CD14-positive monocyte (primary cell): Measurements from ENCODE around the gene ZFP36L2. TPM values are rescaled to one million over a fixed set of nuclear protein-coding genes. Genes with fewer than 3 reads are reported as not detected.

Experiments
- DNase-seq, 3 donors: peaks; one replicate each; pipeline ENCODE4 v3.0.0-alpha.2; 2011 to 2022
- H2AFZ ChIP-seq: 2 replicates; pipeline ENCODE4 v1.6.0; 2012; ENCODE audit warnings: mild to moderate bottlenecking, low read depth, low read length, inconsistent platforms; ENCODE audit not compliant: insufficient read depth, poor library complexity, severe bottlenecking
- H3K27ac ChIP-seq, 2 donors: 1 replicate in 1 of 2; 2 replicates in 1 of 2; pipeline ENCODE4 v1.5.1; 2012 to 2013; ENCODE audit warnings: low read length in 2 of 2, control low read depth in 1 of 2, inconsistent platforms in 1 of 2, low read depth in 1 of 2, mild to moderate bottlenecking in 1 of 2
- H3K27me3 ChIP-seq, 2 donors: one replicate each; pipeline versions ENCODE4 v1.6.0 to v1.6.1; 2011 to 2013; ENCODE audit warnings: low read length in 2 of 2; ENCODE audit not compliant: control insufficient read depth in 2 of 2, insufficient read depth in 2 of 2
- H3K36me3 ChIP-seq, 2 donors: replicated peaks in 1 of 2; 1 replicate in 1 of 2; 2 replicates in 1 of 2; pipeline versions ENCODE4 v1.5.1 to v1.6.1; 2012 to 2013; ENCODE audit warnings: low read length in 2 of 2, control low read depth in 1 of 2, inconsistent platforms in 1 of 2, mild to moderate bottlenecking in 1 of 2; ENCODE audit not compliant: insufficient read depth in 2 of 2, control insufficient read depth in 1 of 2
- H3K4me1 ChIP-seq, 2 donors: 1 replicate in 1 of 2; 2 replicates in 1 of 2; pipeline versions ENCODE4 v1.5.1 to v1.6.1; 2012 to 2013; ENCODE audit warnings: low read length in 2 of 2, control low read depth in 1 of 2, inconsistent platforms in 1 of 2, mild to moderate bottlenecking in 1 of 2, moderate library complexity in 1 of 2; ENCODE audit not compliant: insufficient read depth in 2 of 2, control insufficient read depth in 1 of 2
- H3K4me2 ChIP-seq: replicated peaks from 2 replicates; pipeline ENCODE3; 2012; ENCODE audit warnings: low read length, moderate library complexity, mild to moderate bottlenecking; ENCODE audit not compliant: poor library complexity, severe bottlenecking; ENCODE audit errors: extremely low read depth
- H3K4me3 ChIP-seq, 3 experiments: fragments of 200-600 bp in 1 of 3; sonication (generic) in 1 of 3; replicated peaks in 1 of 3; 1 replicate in 2 of 3; 2 replicates in 1 of 3; pipeline ENCODE4 v1.5.1; 2011 to 2013; ENCODE audit warnings: low read length in 3 of 3, mild to moderate bottlenecking in 3 of 3, control low read depth in 2 of 3, low read depth in 2 of 3, inconsistent platforms in 1 of 3, moderate library complexity in 1 of 3
- H3K79me2 ChIP-seq: 2 replicates; pipeline ENCODE4 v1.6.0; 2012; ENCODE audit warnings: mild to moderate bottlenecking, control low read depth, inconsistent platforms, low read length, moderate library complexity; ENCODE audit not compliant: insufficient read depth
- H3K9ac ChIP-seq: 2 replicates; pipeline ENCODE4 v1.6.0; 2017; ENCODE audit warnings: low read length, mild to moderate bottlenecking; ENCODE audit not compliant: insufficient read depth, poor library complexity, severe bottlenecking
- H3K9me3 ChIP-seq, 2 donors: replicated peaks in 1 of 2; 1 replicate in 1 of 2; 2 replicates in 1 of 2; pipeline versions ENCODE4 v1.5.1 to v1.6.1; 2012 to 2013; ENCODE audit warnings: low read length in 2 of 2, control low read depth in 1 of 2; ENCODE audit not compliant: control insufficient read depth in 1 of 2, insufficient read depth in 1 of 2
- H4K20me1 ChIP-seq: 2 replicates; pipeline ENCODE4 v1.6.0; 2012; ENCODE audit warnings: mild to moderate bottlenecking, low read length, control low read depth, moderate library complexity; ENCODE audit not compliant: insufficient read depth
- H3K27ac Mint-ChIP-seq, 7 donors: one replicate each; pipeline ENCODE4 v1.8.0; 2020; ENCODE audit warnings: mild to moderate bottlenecking in 7 of 7, mixed read lengths in 7 of 7, moderate library complexity in 6 of 7, inconsistent platforms in 2 of 7
- H3K27me3 Mint-ChIP-seq, 3 donors: one replicate each; pipeline ENCODE4 v1.8.0; 2021 to 2022; ENCODE audit warnings: low read depth in 3 of 3, mild to moderate bottlenecking in 3 of 3, mixed read lengths in 3 of 3, moderate library complexity in 3 of 3, inconsistent platforms in 1 of 3
- H3K36me3 Mint-ChIP-seq, 2 donors: one replicate each; pipeline ENCODE4 v1.8.0; 2020; ENCODE audit warnings: mixed read lengths in 2 of 2, inconsistent platforms in 1 of 2, mild to moderate bottlenecking in 1 of 2
- H3K4me1 Mint-ChIP-seq: one replicate; pipeline ENCODE4 v1.8.0; 2020; ENCODE audit warnings: mild to moderate bottlenecking, mixed read lengths
- H3K4me3 Mint-ChIP-seq, 2 donors: one replicate each; pipeline ENCODE4 v1.8.0; 2020; ENCODE audit warnings: mild to moderate bottlenecking in 2 of 2, mixed read lengths in 2 of 2, moderate library complexity in 1 of 2
- H3K9me3 Mint-ChIP-seq, 7 donors: one replicate each; pipeline ENCODE4 v1.8.0; 2020 to 2022; ENCODE audit warnings: mixed read lengths in 7 of 7, mild to moderate bottlenecking in 6 of 7, moderate library complexity in 6 of 7, inconsistent platforms in 2 of 7
- WGBS: methylation state at CpG from one replicate; pipeline ENCODE4 v1.1.5; 2013; ENCODE audit warnings: missing lambda C conversion rate; ENCODE audit not compliant: insufficient coverage; 5-methylcytosine and 5-hydroxymethylcytosine counted together
- intact Hi-C, 2 donors: fragments of 100-400 bp; cut with micrococcal nuclease; formaldehyde crosslinking; loops; one replicate each; pipeline versions ENCODE4 v1.15.0 to v1.15.1; 2023
- polyA plus RNA-seq, 3 donors: library from polyadenylated mRNA; depleted of rRNA in 1 of 3; unstranded in 2 of 3; stranded (reverse) in 1 of 3; fragments of 300-500 nt in 2 of 3; fragments of >200 nt in 1 of 3; fragmentation: Illumina TruSeq in 2 of 3; gene quantifications; 1 replicate in 2 of 3; 2 replicates in 1 of 3; pipeline ENCODE4 v1.2.3, GENCODE V29; 2012 to 2021
- TF ChIP-seq, protein P1 (sequence below): fragments of 200-600 bp; IDR thresholded peaks from one replicate; pipeline ENCODE4 v1.8.0; 2022; ENCODE audit warnings: antibody characterized with exemption, mild to moderate bottlenecking

Gene ZFP36L2
- polyA plus RNA-seq, 3 donors, result 84.4 to 150 (median 88.3) TPM

DNA sequence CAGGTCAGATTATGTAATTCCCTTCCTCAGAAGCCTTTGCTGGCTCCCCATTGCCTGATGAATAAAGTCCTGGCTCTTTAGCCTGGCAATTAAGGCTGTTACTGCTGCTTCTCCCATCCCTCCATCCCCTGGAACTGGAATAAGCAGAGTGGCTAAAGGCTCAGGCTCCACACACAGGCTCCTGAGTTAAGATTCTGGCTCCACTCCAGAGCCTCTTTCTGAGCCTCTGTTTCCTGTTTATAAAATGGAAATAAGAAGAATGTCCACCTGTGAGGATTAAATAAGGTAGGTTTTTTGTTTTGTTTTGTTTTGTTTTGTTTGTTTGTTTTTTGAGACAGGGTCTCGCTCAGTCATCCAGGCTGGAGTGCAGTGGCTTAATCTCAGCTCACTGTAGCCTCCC is 50.0 kb downstream of the ZFP36L2 start:
- H3K9ac ChIP-seq, result no peak overlapping the region
- H3K4me3 Mint-ChIP-seq, result no peak overlapping the region
- H3K4me3 ChIP-seq, result no peak overlapping the region
- TF ChIP-seq, protein P1, sequence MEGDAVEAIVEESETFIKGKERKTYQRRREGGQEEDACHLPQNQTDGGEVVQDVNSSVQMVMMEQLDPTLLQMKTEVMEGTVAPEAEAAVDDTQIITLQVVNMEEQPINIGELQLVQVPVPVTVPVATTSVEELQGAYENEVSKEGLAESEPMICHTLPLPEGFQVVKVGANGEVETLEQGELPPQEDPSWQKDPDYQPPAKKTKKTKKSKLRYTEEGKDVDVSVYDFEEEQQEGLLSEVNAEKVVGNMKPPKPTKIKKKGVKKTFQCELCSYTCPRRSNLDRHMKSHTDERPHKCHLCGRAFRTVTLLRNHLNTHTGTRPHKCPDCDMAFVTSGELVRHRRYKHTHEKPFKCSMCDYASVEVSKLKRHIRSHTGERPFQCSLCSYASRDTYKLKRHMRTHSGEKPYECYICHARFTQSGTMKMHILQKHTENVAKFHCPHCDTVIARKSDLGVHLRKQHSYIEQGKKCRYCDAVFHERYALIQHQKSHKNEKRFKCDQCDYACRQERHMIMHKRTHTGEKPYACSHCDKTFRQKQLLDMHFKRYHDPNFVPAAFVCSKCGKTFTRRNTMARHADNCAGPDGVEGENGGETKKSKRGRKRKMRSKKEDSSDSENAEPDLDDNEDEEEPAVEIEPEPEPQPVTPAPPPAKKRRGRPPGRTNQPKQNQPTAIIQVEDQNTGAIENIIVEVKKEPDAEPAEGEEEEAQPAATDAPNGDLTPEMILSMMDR, result no peak
- H3K36me3 Mint-ChIP-seq, result peaks cover 0 to 3% of the 10 kb centered on the region in 2 donors
- H3K27ac ChIP-seq, result peak overlapping the region; percentile 10 to 91
- intact Hi-C loops, result no loop called here
- H3K9me3 Mint-ChIP-seq, result peaks cover 0 to 2% (median 0%) of the 10 kb centered on the region in 7 donors
- H3K36me3 ChIP-seq, result no peaks in the 10 kb centered on the region
- peaks cover 0 to 1% (median 0%) of the 10 kb centered on the region in 3 donors for H3K27me3 Mint-ChIP-seq
- no peak for DNase-seq
- no peaks in the 10 kb centered on the region for H4K20me1 ChIP-seq
- peaks cover 11% of the 10 kb centered on the region for H3K79me2 ChIP-seq
- H2AFZ ChIP-seq, result no peak overlapping the region
- H3K27ac Mint-ChIP-seq, result peak overlapping the region in 6 of 7 donors; percentile 13 to 96 (median 56)
- no peaks in the 10 kb centered on the region for H3K9me3 ChIP-seq
- H3K4me1 Mint-ChIP-seq, result peaks cover 92% of the 10 kb centered on the region
- no peaks in the 10 kb centered on the region for H3K27me3 ChIP-seq
- H3K4me1 ChIP-seq, result peaks cover 85 to 90% of the 10 kb centered on the region in 2 donors
- no CpG with 5 or more reads among the region's 1 CpG for WGBS
- H3K4me2 ChIP-seq, result no peak overlapping the region

DNA sequence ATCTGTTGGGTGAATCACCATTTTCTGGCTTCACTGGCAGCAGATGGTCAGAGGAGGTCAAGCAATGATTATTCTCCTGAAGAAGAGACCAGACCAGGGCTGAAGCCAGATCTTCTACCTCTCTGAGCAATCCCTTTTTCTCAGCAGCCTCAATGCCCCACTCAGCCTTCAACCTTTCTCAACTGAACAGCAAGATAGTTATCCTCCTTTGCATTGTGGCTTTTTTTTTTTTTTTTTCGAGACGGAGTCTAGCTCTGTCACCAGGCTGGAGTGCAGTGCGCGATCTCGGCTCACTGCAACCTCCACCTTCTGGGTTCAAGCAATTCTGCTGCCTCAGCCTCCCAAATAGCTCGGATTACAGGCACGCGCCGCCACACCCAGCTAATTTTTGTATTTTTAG is 50.5 kb downstream of the ZFP36L2 start:
- Histone ChIP-seq H3K27ac (peak overlapping the region; percentile 88 to 91), H3K79me2 (peaks cover 11% of the 10 kb centered on the region), H3K27me3 (no peaks in the 10 kb centered on the region), H3K9ac (no peak overlapping the region), H3K9me3 (no peaks in the 10 kb centered on the region), H3K4me3 (peak overlapping the region in 1 of 3 experiments; percentile 21), H4K20me1 (no peaks in the 10 kb centered on the region), H3K4me1 (peaks cover 90 to 96% of the 10 kb centered on the region in 2 donors), H2AFZ (no peak overlapping the region), H3K36me3 (no peaks in the 10 kb centered on the region), H3K4me2 (no peak overlapping the region)
- peaks cover 0 to 1% (median 0%) of the 10 kb centered on the region in 3 donors for H3K27me3 Mint-ChIP-seq
- peaks cover 0 to 4% of the 10 kb centered on the region in 2 donors for H3K36me3 Mint-ChIP-seq
- H3K27ac Mint-ChIP-seq, result peak overlapping the region; percentile 94 to 99 (median 97)
- DNase-seq, result no peak
- peaks cover 0 to 2% (median 0%) of the 10 kb centered on the region in 7 donors for H3K9me3 Mint-ChIP-seq
- 100% methylated on average over 1 of the region's 9 CpGs for WGBS
- peaks cover 92% of the 10 kb centered on the region for H3K4me1 Mint-ChIP-seq
- H3K4me3 Mint-ChIP-seq, result no peak overlapping the region
- TF ChIP-seq, protein P1, result no peak
- intact Hi-C loops, result no loop called here
